NCI-H1417 (cell line): Measurements from ENCODE around the gene SECISBP2.
"Not testable (repeated sequence)": the region's sequence is repeated elsewhere in the genome, so short reads cannot be mapped to it uniquely, and the experiment has no call there.

Experiments used
- DNase-seq, 3 experiments: peaks; one replicate each; lab custom pipeline; 2025; lab: John Stamatoyannopoulos, UW

SECISBP2 gene

DNA sequence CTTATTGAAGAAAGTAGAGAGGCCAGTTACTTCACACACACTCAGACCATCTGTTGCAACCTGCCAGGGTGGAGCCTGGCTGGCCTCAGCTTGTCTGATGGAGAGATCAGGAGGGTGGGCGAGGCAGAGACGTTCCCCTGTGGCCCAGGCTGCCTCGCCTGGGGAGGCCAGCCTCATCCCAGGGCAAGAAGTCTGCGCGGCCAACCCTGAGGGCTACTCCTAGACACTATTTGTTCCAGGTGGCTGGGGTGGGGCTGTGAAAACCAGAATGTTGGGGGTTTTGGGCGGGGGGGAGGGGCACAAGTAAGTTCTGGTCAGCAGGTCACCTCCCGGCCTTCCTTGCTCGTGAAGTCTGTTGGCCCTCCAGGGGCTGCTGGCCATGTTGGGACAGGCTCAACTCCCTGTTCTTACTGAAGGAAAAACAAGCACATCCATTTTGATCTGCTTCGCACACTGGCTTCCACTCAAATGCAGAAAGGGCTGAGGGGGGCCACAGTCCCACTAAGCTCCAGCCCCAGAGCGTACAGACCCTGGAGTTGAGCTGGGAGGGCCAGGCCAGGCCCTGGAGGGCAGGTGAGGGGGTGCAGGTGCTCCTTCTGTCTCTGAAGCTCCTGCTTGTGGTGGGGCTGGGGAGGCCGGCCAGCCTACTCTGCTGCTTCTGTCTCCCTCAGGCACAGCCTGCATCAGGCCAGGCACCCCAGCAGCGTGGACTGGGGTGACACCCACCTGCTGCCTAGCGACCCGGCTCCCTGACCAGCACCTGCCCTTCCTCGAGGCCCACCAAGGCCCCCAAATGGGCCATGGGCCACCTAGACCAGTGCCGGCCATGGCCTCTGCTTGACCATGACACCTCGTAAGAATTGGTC is 46.6 kb downstream of the SECISBP2 start:
- no peak for DNase-seq

GRCh38 chr9:89365532-89365912 is 47.2 kb downstream of the SECISBP2 start:
- no peak for DNase-seq

DNA sequence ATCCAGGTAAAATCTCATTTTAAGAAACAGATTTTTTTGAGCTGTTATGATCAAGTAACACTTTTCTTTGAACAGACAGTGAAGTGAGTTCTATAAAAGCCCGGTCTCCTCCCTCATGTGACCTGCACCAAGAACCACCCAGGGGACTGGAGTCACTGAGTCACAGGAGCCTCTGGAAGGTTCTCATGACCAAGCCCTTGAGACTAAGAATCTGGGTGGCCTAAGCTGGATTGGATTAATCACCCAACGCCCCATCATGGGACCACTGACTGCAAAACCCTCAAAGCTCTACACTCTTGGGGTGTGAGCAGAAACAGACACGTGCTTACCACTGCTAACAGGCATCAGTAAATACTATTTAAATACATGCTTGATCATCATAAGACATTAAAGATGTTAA is 48.4 kb downstream of the SECISBP2 start:
- no peak for DNase-seq

- DNase-seq = no peak
Measured at GRCh38 chr9:89367281-89367680, 49.0 kb downstream of the SECISBP2 start.

DNA sequence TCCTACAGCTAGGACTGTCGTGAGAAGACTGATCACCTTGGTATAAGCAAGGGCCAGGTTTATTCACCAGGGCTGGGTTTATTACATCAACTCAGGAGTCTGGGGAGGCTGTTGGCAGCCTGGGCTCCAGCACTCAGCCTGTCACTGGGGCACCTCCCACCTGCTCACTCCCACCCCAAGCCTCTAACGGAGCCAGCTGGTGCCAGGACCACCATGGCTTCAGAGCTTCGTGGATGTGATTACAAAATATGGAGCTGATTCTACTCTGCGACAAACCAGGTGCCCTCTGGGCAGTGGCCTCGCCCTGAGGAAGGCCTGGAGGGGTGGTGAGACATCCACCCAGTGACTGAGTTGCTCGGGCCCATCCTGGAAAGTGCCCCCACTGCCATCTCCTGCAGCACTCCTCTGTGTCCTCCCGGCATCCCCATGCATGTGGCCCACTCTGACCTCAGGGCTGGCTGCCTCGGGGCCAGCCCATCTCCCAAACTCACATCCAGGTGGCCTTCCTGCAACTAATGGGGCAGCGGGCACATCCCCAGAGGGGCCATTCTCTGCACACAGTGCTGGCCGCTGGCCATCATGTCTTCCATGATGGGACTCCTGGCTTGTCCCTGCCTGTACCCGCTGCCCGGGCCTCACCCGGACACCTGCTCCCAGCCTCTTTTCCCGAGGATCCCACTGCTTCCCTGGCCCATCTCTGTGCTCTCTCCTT is 49.6 kb downstream of the SECISBP2 start:
- DNase-seq = no peak

DNA sequence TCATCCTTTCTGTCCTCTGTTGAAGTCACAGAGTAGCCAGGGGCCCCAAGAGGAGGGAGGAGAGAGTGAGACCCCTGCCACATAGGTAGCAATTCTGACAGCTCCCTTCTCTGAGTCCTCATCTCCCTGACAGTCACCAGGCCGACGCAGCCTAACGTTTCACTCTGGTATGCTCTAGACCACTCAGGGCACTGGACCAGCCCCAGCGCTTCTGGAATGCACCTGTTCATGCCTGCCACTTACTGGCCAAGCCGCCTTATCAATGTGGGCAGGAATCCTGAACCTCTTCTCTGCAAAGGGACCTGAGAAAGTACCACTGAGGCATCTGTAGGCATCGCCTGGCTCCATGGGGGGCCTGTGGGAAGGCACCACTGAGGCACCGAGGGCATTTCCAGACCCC is 50.2 kb downstream of the SECISBP2 start:
- DNase-seq = no peak

DNA sequence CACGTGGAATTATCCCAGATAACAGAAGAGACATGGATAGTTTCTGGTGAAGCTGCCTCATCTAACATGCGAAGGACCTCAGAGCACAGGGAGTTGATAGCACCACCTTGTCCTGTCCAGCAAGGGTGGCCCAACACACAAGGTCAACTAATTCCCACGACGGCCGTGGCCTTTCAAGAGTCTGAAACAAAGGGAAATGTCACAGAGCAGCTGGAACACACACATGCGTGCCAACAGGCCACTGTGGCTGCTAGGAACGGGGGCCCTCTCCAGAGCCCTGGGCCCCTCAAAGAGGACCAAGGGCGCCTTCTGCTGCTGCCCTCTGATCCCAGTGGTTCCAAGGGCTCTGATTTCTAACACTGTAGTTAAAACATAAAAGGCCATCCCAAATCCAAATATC is 50.7 kb downstream of the SECISBP2 start:
- no peak for DNase-seq

DNA sequence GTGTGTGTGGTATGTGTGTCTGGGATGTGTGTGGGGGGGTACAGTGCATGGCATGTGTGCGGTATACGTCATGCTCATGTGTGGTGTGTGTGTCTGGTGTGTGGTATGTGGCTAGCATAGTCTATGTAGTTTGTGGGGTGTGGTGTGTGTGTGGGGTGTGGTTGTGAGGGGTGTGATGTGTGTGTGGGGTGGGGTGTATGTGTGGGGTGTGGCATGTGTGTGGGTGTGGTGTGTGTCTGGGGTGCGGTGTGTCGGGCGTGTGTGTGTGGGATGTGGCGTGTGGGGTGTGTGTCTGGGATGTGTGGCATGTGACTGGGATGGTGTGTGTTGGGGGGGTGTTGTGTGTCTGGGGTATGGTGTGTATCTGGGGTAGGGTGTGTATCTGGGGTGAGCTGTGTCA is 52.3 kb downstream of the SECISBP2 start:
- DNase-seq = no peak

GRCh38 chr9:89371791-89372190 is 53.5 kb downstream of the SECISBP2 start:
- DNase-seq = not testable (repeated sequence)

DNA sequence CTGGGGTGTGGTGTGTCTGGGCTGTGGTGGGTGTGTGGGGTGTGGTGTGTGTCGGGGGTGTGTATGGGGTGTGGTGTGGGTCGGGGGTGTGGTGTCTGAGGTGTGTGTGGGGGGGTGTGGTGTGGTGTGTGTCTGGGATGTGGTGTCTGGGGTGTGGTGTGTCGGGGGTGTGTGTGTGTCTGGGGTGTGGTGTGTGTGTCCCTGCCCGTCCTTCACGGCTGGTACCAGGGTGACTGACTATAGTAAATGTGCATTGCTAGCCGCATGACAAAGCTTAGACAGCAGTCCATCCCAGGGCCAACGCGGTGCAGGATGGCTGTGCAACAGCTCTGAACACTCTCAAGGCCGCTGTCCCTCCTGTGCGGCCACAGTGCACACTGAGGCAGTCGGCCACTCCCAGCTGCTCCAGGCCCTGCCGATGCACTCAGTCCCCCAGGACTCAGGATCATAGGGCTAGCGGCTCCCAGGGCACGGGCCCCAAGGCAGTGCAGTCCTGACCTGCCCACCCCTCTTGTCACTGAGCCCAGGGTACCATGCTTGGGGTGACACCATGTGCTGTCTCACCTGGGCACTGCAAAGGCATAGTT is 54.0 kb downstream of the SECISBP2 start:
- DNase-seq = peak in 1 of 3 experiments; percentile 13

- no peak for DNase-seq
Measured at GRCh38 chr9:89372979-89373378, 54.7 kb downstream of the SECISBP2 start.

DNA sequence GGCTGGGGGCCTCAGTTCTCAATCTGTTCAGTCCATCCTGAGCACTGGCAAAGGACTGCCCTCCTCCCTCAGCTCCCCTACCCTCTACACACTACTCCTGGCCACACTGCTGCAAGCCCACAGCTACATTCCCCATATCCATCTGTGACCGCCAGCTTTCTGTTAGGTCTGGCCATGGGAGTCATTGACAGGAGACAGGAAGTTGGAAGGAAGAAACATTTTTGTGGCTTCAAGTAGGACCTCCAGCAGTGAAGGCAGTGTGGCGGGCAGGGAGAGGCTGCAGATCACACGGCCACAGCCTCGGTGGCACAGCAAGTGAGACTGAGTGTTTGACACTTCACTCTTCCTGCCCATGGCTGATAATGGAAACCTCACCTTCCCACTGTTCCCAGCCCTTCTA is 55.9 kb downstream of the SECISBP2 start:
- DNase-seq = no peak

DNA sequence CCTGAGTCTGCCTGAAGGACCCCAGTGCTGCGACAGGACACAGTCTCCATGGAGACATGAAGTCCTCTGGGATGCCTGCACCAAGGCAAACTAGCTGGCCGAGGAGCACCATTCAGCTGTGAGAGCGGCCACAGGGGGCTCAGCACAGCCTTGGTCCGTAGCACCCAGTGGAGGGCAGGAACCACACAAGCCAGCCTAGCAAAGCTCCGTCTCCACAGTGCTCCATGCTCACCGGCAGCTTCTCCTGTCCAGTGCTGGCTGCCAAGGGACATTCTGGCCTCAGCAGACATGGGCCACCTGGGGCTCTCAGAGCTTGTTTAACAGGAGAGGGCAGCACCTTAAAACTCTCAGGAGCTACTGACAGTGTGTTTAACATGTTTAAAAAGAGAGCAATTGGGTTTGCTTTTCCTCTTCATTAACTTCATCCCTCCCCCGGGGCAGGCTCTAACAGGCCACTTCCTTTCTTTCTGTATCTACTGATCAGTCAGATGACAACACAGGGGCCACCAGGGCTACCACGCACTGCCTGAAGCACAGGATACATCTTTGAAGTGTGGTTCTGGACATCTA is 57.0 kb downstream of the SECISBP2 start:
- peak in 2 of 3 experiments; percentile 44 to 75 for DNase-seq

DNA sequence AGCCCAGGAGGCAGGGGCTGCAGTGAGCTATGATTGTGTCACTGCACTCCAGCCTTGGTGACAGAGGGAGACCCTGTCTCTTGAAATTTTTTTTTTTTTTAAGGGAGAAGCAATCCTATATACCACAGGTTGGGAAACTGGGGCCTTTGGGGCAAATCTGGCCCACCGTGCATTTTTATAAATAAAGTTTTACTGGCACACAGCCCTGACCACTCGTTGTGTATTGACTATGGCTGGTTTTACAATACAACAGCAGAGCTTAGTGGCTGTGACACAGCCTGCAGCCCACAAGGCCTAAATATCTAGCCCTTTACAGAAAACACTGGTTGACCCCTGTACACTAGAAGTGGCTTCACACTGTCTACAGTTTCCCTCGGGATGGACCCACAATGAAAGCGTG is 58.0 kb downstream of the SECISBP2 start:
- no peak for DNase-seq

- no peak for DNase-seq
Measured at GRCh38 chr9:89376741-89377351, 58.5 kb downstream of the SECISBP2 start.

- DNase-seq = no peak
Measured at GRCh38 chr9:89377411-89377810, 59.1 kb downstream of the SECISBP2 start.

DNA sequence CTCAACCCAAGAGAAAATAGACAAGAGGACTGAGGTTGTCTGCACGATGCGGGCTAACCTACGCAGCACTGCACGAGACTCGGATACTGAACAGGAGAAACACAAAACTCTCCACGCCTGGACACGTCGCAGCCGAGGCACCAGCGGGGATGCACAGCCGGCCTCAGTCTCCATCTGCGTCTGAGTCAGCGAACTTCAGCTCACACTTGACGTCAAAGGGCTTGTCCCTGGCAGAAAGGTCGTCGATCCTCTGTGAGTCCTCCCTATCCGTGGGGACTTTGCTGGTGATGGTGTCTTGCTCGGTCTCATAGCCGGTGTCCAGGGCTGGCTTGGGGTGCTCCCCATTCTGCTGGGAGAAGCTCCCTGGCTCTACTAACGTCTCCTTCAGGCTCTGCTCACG is 60.2 kb downstream of the SECISBP2 start:
- no peak for DNase-seq

DNA sequence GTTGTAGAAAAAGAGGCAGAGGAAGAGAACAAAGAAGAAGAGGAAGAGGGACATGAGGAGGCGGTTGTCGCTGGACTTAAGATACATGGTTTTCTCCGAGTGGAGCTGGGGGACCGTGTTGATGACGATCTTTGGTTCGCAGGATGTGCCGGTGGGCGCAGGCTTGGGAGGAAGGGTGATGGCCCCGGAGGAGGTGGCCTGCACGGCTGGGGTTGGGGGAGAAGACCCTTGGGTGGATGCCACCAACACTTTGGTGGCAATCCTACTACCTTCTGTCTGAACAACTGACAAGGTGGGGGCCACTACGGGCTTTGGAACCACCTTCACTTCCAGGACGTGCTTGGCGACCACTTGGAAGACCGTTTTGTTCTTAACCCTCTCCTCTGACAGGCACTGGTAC is 60.7 kb downstream of the SECISBP2 start:
- no peak for DNase-seq

DNA sequence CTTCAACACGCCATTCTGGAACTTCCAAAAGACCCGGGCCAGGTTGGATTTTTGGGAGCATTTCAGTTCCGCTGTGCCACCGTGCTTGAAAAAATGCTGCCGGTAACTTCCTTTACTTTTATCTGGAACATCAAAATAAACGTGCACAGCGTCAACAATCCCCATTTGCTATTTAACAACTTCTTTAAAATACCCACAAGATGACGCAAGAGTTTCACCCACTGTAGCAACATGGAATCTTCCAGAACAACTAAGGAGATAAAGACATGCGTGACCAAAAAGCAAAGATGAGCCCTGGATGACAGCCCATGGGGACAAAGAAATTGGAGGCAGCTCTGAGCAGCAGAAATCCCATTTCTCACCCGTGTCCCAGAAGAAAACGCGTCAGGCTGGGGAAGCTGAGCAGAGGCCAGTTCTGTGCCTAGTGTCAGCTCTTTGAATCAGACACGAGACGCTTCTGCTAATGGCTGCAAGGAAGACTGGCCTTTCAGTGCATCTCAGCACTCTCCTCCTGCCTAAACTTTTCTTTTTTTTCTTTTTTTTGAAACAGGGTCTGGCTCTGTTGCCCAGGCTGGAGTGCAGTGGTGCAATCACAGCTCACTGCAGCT is 61.3 kb downstream of the SECISBP2 start:
- DNase-seq = no peak

DNA sequence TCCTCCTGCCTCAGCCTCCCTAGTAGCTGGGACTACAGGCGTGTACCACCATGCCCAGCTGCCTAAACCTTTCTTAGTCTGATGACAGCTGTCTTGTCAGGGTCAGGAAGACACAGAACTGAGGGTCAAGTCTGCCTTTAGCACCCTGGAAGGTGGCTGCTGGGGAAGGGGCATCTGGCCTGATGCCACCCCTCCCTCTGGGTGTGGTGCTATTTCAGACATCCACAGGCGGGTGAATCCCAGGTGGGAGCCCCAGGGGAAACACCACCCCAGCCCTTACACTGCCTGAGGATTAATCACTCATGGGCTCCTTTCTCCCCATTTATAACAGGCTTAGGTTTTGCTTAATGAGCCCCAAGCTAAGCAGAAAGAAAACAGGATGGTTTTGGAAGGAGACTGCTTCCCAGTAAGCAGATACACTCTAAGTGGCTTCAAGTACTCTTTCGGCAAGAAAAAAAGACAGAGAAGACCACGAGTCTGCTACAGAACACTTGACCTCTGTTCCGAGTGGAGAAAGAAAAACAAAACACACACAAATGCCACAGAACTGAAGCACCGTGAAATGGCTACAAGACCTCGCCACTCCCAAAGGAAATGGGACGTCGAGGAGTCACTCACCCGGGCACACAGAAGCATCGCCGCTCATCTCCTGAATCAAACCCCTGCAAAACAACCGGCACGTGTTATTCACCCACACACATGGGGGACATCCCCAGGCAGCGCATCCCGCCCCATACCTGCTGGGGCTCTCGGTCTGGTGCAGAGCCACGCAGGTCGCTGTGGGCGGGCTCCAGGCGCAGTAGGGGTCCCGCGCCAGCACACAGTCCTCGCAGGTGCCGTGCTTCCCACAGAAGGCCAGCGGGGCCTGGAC is 62.4 kb downstream of the SECISBP2 start:
- DNase-seq = peak in 1 of 3 experiments; percentile 85

DNA sequence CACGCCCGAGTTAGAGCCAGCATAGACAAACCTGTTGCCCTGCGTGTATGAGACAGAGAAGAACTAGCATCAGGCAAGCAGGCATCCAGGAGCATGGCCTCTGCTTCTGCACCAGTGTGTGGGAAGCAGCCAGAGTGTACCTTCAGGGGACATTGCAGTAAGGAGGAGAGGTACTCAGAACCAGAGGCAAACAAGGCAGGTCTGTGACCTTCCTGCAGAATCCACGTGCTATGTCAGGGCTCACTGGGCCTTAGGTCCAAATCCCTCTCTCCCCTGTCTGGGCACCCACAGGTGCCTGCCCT is 63.0 kb downstream of the SECISBP2 start:
- no peak for DNase-seq
